GM18507 (cell line): Measurements from ENCODE around the gene PPP4R2.
"Not testable (repeated sequence)": the region's sequence is repeated elsewhere in the genome, so short reads cannot be mapped to it uniquely, and the experiment has no call there.

Experiments used
- DNase-seq: peaks from one replicate; pipeline ENCODE4 v3.0.0; 2011; ENCODE audit warnings: low read depth; ENCODE audit not compliant: insufficient read length; ENCODE audit errors: extremely low spot score
- FAIRE-seq: peaks from 2 replicates; lab custom pipeline; 2011; peaks lifted over from hg19 to GRCh38; lab: Jason Lieb, UNC

The PPP4R2 gene

GRCh38 chr3:73056014-73056844 lies 59.6 kb downstream of the PPP4R2 start:
- FAIRE-seq: peak; percentile 70

GRCh38 chr3:73056845-73057150 lies 60.2 kb downstream of the PPP4R2 start:
- FAIRE-seq (no peak), DNase-seq (no peak)

More at GRCh38 chr3:73056014-73056844, 59.6 kb downstream of the PPP4R2 start:
- no peak for DNase-seq

- FAIRE-seq (no peak), DNase-seq (no peak)
Observed at GRCh38 chr3:73060302-73060723, 63.7 kb downstream of the PPP4R2 start.

- DNase-seq (no peak), FAIRE-seq (no peak)
Observed at GRCh38 chr3:73061416-73061815, 64.8 kb downstream of the PPP4R2 start, which contains the start of gene EBLN2. EBLN2 (plus strand) TSS chr3:73061659; CDS start chr3:73062082, 423 bp downstream.

- peak; percentile 12 for FAIRE-seq
- not testable (repeated sequence) for DNase-seq
Observed at GRCh38 chr3:73066243-73066642, 69.6 kb downstream of the PPP4R2 start.

- FAIRE-seq (no peak), DNase-seq (no peak)
Observed at GRCh38 chr3:73068419-73068818, 71.8 kb downstream of the PPP4R2 start.

- no peak for FAIRE-seq
Observed at GRCh38 chr3:73069187-73069586, 72.6 kb downstream of the PPP4R2 start.

GRCh38 chr3:73069775-73070444 lies 73.3 kb downstream of the PPP4R2 start:
- DNase-seq (no peak), FAIRE-seq (no peak)

More at GRCh38 chr3:73069187-73069586, 72.6 kb downstream of the PPP4R2 start:
- DNase-seq: no peak

- no peak for FAIRE-seq
- no peak for DNase-seq
Observed at GRCh38 chr3:73070675-73071575, 74.3 kb downstream of the PPP4R2 start.

GRCh38 chr3:73071952-73072351 lies 75.3 kb downstream of the PPP4R2 start:
- DNase-seq: no peak
- no peak for FAIRE-seq

GRCh38 chr3:73072634-73073033 lies 76.0 kb downstream of the PPP4R2 start:
- FAIRE-seq: no peak
- DNase-seq: no peak

GRCh38 chr3:73073091-73073707 lies 76.6 kb downstream of the PPP4R2 start:
- no peak for FAIRE-seq
- DNase-seq: no peak

- no peak for FAIRE-seq
Observed at GRCh38 chr3:73074781-73075180, 78.2 kb downstream of the PPP4R2 start.

GRCh38 chr3:73080216-73080966 lies 83.8 kb downstream of the PPP4R2 start:
- no peak for FAIRE-seq

More at GRCh38 chr3:73074781-73075180, 78.2 kb downstream of the PPP4R2 start:
- no peak for DNase-seq

GRCh38 chr3:73081140-73081539 lies 84.5 kb downstream of the PPP4R2 start:
- DNase-seq (no peak), FAIRE-seq (no peak)

More at GRCh38 chr3:73080216-73080966, 83.8 kb downstream of the PPP4R2 start:
- DNase-seq: no peak

- FAIRE-seq (no peak), DNase-seq (no peak)
Observed at GRCh38 chr3:73084170-73084569, 87.6 kb downstream of the PPP4R2 start.

GRCh38 chr3:73086071-73086494 lies 89.5 kb downstream of the PPP4R2 start:
- FAIRE-seq: peak; percentile 93
- DNase-seq: no peak

GRCh38 chr3:73094129-73094528 lies 97.5 kb downstream of the PPP4R2 start:
- DNase-seq: no peak
- FAIRE-seq: no peak

GRCh38 chr3:73094951-73095350 lies 98.3 kb downstream of the PPP4R2 start:
- FAIRE-seq: no peak
- DNase-seq: no peak
